HepG2 (cell line): ENCODE measurements around the gene HOXD9. TPM values are rescaled to one million over a fixed set of nuclear protein-coding genes. Genes with fewer than 3 reads are reported as not detected.

Experiments
- ATAC-seq: fragments of 200-7000 bp; cut with Tn5 transposase; 3 replicates; pipeline ENCODE4 v1.9.1; 2020; ENCODE audit warnings: mild to moderate bottlenecking, moderate library complexity
- BruUV-seq: library from RNA; stranded (reverse); fragments of 400-500 nt; replicated peaks from 2 replicates; lab custom pipeline; 2021; lab: Mats Ljungman, UMichigan
- CTCF ChIA-PET: fragments of 300-600 bp; formaldehyde crosslinking; extraction: SDS; loops from one replicate; lab custom pipeline; 2021; ENCODE audit warnings: low total read pairs, inconsistent platforms, low intra/inter-chr PET ratio; lab: Yijun Ruan, JAX
- POLR2A ChIA-PET: fragments of 350-600 bp; sonication (Branson Sonifier 250); formaldehyde crosslinking; loops from one replicate; lab custom pipeline; 2020; ENCODE audit warnings: antibody characterized with exemption, inconsistent platforms; lab: Yijun Ruan, JAX
- DNase-seq: peaks from one replicate; pipeline ENCODE4 v3.0.0-alpha.2; 2015; ENCODE audit warnings: low spot score
- FAIRE-seq: peaks from 3 replicates; lab custom pipeline; 2011; peaks lifted over from hg19 to GRCh38; lab: Jason Lieb, UNC
- H2AFZ ChIP-seq: one replicate; pipeline ENCODE4 v1.6.1; 2011; ENCODE audit warnings: low read length, inconsistent platforms
- H3K27ac ChIP-seq: fragments of 300-600 bp; 3 replicates; pipeline ENCODE4 v1.8.0; 2011; ENCODE audit warnings: mixed run types, mild to moderate bottlenecking, mixed read lengths, low read length, inconsistent platforms; ENCODE audit not compliant: insufficient read depth; ENCODE audit errors: extremely low read length
- H3K27me3 ChIP-seq, 2 experiments: fragments of 200-600 bp in 1 of 2; 2 replicates in 1 of 2; 3 replicates in 1 of 2; pipeline versions ENCODE4 v1.6.0 to v1.8.0; 2011; ENCODE audit warnings: low read length in 2 of 2, mild to moderate bottlenecking in 2 of 2, moderate library complexity in 2 of 2, inconsistent platforms in 1 of 2; ENCODE audit not compliant: insufficient read depth in 2 of 2, control insufficient read depth in 1 of 2
- H3K36me3 ChIP-seq, 2 experiments: fragments of 200-600 bp in 1 of 2; replicated peaks in 1 of 2; 2 replicates in 1 of 2; 3 replicates in 1 of 2; pipeline versions ENCODE4 v1.5.1 to v1.8.0; 2011; ENCODE audit warnings: low read length in 2 of 2, inconsistent platforms in 1 of 2; ENCODE audit not compliant: insufficient read depth in 2 of 2, control insufficient read depth in 1 of 2
- H3K4me1 ChIP-seq: 2 replicates; pipeline ENCODE4 v1.5.1; 2012; ENCODE audit warnings: low read length, inconsistent platforms; ENCODE audit not compliant: insufficient read depth
- H3K4me2 ChIP-seq: 2 replicates; pipeline ENCODE4 v1.6.0; 2011; ENCODE audit warnings: low read depth, low read length, inconsistent platforms
- H3K4me3 ChIP-seq, 3 experiments: fragments of 200-600 bp in 1 of 3; sonication (generic), shearing (Covaris generic) in 1 of 3; replicated peaks in 1 of 3; 2 replicates each; pipeline ENCODE4 v1.5.1; 2011 to 2016; ENCODE audit warnings: low read length in 3 of 3, inconsistent platforms in 2 of 3, low read depth in 2 of 3, mild to moderate bottlenecking in 2 of 3, control low read depth in 1 of 3, mixed read lengths in 1 of 3; ENCODE audit not compliant: insufficient read depth in 1 of 3
- H3K79me2 ChIP-seq: one replicate; pipeline ENCODE4 v1.6.1; 2011; ENCODE audit warnings: low read length, inconsistent platforms; ENCODE audit not compliant: insufficient read depth
- H3K9ac ChIP-seq: 2 replicates; pipeline ENCODE4 v1.6.0; 2011; ENCODE audit warnings: mild to moderate bottlenecking, low read depth, low read length, inconsistent platforms; ENCODE audit not compliant: insufficient read depth
- H3K9me3 ChIP-seq: 2 replicates; pipeline ENCODE4 v1.5.1; 2012; ENCODE audit warnings: mild to moderate bottlenecking, low read length
- H4K20me1 ChIP-seq: 2 replicates; pipeline ENCODE4 v1.6.0; 2011; ENCODE audit warnings: inconsistent platforms, mild to moderate bottlenecking, low read length, moderate library complexity; ENCODE audit not compliant: insufficient read depth
- BHLHE40 ChIP-seq: IDR thresholded peaks from 2 replicates; pipeline ENCODE4 v1.6.1; 2011; ENCODE audit warnings: low read length, improper control_type of control experiment
- CAMTA2 ChIP-seq: sonication (generic); formaldehyde crosslinking; IDR thresholded peaks from 2 replicates; pipeline ENCODE4 v1.4.0; 2020; ENCODE audit warnings: mild to moderate bottlenecking, missing genetic modification reagents, borderline replicate concordance
- CREM ChIP-seq, 2 experiments: sonication (generic) in 1 of 2; formaldehyde crosslinking in 1 of 2; IDR thresholded peaks; 2 replicates each; pipeline versions ENCODE4 v1.4.0 to v1.6.1; 2016 to 2020; ENCODE audit warnings: antibody characterized with exemption in 1 of 2, mild to moderate bottlenecking in 1 of 2, missing genetic modification reagents in 1 of 2
- FOXA3 ChIP-seq: IDR thresholded peaks from 2 replicates; pipeline ENCODE4 v1.6.1; 2016; ENCODE audit warnings: missing genetic modification reagents, missing compliant biosample characterization
- FOXC1 ChIP-seq: sonication (generic); formaldehyde crosslinking; IDR thresholded peaks from 2 replicates; pipeline ENCODE4 v1.8.0; 2022; ENCODE audit warnings: mild to moderate bottlenecking, missing genetic modification reagents, borderline replicate concordance
- HNRNPLL ChIP-seq: fragments of 200-400 bp; formaldehyde crosslinking; IDR thresholded peaks from 2 replicates; pipeline ENCODE4 v1.6.1; 2017; ENCODE audit warnings: mild to moderate bottlenecking, low read depth, low read length; ENCODE audit not compliant: poor library complexity, severe bottlenecking
- IRF1 ChIP-seq: sonication (generic); formaldehyde crosslinking; IDR thresholded peaks from 2 replicates; pipeline ENCODE4 v1.4.0; 2020; ENCODE audit warnings: low read depth, mild to moderate bottlenecking, missing genetic modification reagents
- MTF2 ChIP-seq: sonication (generic); formaldehyde crosslinking; IDR thresholded peaks from 2 replicates; pipeline ENCODE4 v1.5.0; 2020; ENCODE audit warnings: missing genetic modification reagents, borderline replicate concordance
- SKI ChIP-seq: fragments of 450-650 bp; IDR thresholded peaks from one replicate; pipeline ENCODE4 v1.6.1; 2018; ENCODE audit warnings: mild to moderate bottlenecking; ENCODE audit not compliant: partially characterized antibody
- TARDBP ChIP-seq: sonication (generic); formaldehyde crosslinking; IDR thresholded peaks from 2 replicates; pipeline ENCODE4 v1.8.0; 2022; ENCODE audit warnings: mild to moderate bottlenecking, missing genetic modification reagents
- U2AF2 ChIP-seq: fragments of 200-400 bp; formaldehyde crosslinking; IDR thresholded peaks from 2 replicates; pipeline ENCODE4 v1.6.1; 2017; ENCODE audit warnings: low read depth, mild to moderate bottlenecking, low read length
- ZNF280B ChIP-seq: sonication (generic); formaldehyde crosslinking; IDR thresholded peaks from 2 replicates; pipeline ENCODE4 v1.5.0; 2020; ENCODE audit warnings: missing genetic modification reagents, mild to moderate bottlenecking, borderline replicate concordance
- ZNF543 ChIP-seq: sonication (generic); formaldehyde crosslinking; IDR thresholded peaks from 2 replicates; pipeline ENCODE4 v1.4.0; 2020; ENCODE audit warnings: mild to moderate bottlenecking, missing genetic modification reagents
- ZSCAN21 ChIP-seq: sonication (generic); formaldehyde crosslinking; IDR thresholded peaks from 2 replicates; pipeline ENCODE4 v1.8.0; 2022; ENCODE audit warnings: mild to moderate bottlenecking, missing genetic modification reagents, moderate library complexity, borderline replicate concordance
- WGBS: methylation state at CpG from one replicate; pipeline ENCODE4 v1.1.6; 2017; ENCODE audit warnings: low lambda C conversion rate; 5-methylcytosine and 5-hydroxymethylcytosine counted together
- in situ Hi-C: cut with HindIII; loops from 2 replicates; pipeline ENCODE4 v1.10.0; 2017; ENCODE audit warnings: low pct_unique_long_range_greater_than_20kb; ENCODE audit not compliant: extremely low pct_ligation_motif_present
- intact Hi-C: fragments of 100-400 bp; cut with micrococcal nuclease; formaldehyde crosslinking; loops from one replicate; pipeline ENCODE4 v1.10.0; 2022; ENCODE audit not compliant: unreplicated experiment
- polyA plus RNA-seq, 8 experiments: library from polyadenylated mRNA; depleted of rRNA in 3 of 8; stranded (reverse) in 7 of 8; unstranded in 1 of 8; fragments of >200 nt; fragmentation: Illumina TruSeq in 4 of 8; extraction: Trizol in 4 of 8; gene quantifications; 2 replicates each; pipeline versions ENCODE4 v1.2.1 to v1.2.3, GENCODE V29; 2011 to 2016; ENCODE audit warnings: low read depth in 4 of 8, missing spikeins in 1 of 8, mixed read lengths in 1 of 8; ENCODE audit not compliant: insufficient read depth in 1 of 8
- total RNA-seq, 5 experiments: library from RNA; depleted of rRNA; stranded (reverse); fragments of >200 nt; fragmentation: Illumina TruSeq; extraction: Trizol; gene quantifications; 2 replicates each; pipeline ENCODE4 v1.2.3, GENCODE V29; 2016; ENCODE audit warnings: low read depth in 1 of 5
- TF ChIP-seq, protein P1 (sequence below): sonication (generic); IDR thresholded peaks from 2 replicates; pipeline ENCODE4 v1.6.1; 2016; ENCODE audit warnings: low read depth, borderline replicate concordance
- TF ChIP-seq, protein P2 (sequence below): fragments of 450-650 bp; IDR thresholded peaks from 2 replicates; pipeline ENCODE4 v1.6.1; 2017

The HOXD9 gene
- total and polyA plus RNA-seq, 2 of the 13 experiments (the other 11 are each of a cell fraction or from before 2014, with no cell fraction given), result not detected

DNA sequence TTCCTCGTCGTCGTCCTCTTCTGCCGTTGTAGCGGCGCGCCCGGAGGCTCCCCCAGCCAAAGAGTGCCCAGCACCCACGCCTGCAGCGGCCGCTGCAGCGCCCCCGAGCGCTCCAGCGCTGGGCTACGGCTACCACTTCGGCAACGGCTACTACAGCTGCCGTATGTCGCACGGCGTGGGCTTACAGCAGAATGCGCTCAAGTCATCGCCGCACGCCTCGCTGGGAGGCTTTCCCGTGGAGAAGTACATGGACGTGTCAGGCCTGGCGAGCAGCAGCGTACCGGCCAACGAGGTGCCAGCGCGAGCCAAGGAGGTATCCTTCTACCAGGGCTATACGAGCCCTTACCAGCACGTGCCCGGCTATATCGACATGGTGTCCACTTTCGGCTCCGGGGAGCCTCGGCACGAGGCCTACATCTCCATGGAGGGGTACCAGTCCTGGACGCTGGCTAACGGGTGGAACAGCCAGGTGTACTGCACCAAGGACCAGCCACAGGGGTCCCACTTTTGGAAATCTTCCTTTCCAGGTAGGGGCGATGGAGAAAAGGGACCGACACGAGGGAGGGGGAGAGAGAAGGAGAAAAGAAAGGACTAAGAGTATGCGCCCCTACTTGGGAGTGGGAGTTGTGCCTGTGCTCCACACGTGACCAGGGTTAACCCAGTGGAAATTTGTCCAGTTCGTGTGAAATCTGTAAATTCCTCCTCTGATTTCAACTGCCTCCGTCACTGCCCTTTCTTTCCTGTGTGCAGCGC, 29.2 kb upstream of the HOXD9 start:
- Histone ChIP-seq H2AFZ (no peak overlapping the region), H3K9ac (no peak overlapping the region)
- no TSS peak for BruUV-seq
- no peak for TF ChIP-seq ZNF543 (CRISPR knock-in tag)
- TF ChIP-seq CREM (IDR thresholded peaks at IDR 0.05), result no peak
- no peak for TF ChIP-seq CREM (CRISPR knock-in tag; IDR thresholded peaks at IDR 0.05)
- TF ChIP-seq FOXC1, result no peak
- TF ChIP-seq HNRNPLL, result peak; percentile 63
- 0 out of 2 replicates have a peak, but pooled peaks have one; percentile 25 for TF ChIP-seq ZNF280B (CRISPR knock-in tag)
- TF ChIP-seq, protein P1, sequence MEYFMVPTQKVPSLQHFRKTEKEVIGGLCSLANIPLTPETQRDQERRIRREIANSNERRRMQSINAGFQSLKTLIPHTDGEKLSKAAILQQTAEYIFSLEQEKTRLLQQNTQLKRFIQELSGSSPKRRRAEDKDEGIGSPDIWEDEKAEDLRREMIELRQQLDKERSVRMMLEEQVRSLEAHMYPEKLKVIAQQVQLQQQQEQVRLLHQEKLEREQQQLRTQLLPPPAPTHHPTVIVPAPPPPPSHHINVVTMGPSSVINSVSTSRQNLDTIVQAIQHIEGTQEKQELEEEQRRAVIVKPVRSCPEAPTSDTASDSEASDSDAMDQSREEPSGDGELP, result no peak
- 0 out of 2 replicates have a peak, but pooled peaks have one; percentile 19 for TF ChIP-seq MTF2 (CRISPR knock-in tag)
- TF ChIP-seq CAMTA2 (CRISPR knock-in tag), result no peak
- TF ChIP-seq U2AF2, result no peak
- no peak for TF ChIP-seq FOXA3 (CRISPR knock-in tag)
- TF ChIP-seq, protein P2, sequence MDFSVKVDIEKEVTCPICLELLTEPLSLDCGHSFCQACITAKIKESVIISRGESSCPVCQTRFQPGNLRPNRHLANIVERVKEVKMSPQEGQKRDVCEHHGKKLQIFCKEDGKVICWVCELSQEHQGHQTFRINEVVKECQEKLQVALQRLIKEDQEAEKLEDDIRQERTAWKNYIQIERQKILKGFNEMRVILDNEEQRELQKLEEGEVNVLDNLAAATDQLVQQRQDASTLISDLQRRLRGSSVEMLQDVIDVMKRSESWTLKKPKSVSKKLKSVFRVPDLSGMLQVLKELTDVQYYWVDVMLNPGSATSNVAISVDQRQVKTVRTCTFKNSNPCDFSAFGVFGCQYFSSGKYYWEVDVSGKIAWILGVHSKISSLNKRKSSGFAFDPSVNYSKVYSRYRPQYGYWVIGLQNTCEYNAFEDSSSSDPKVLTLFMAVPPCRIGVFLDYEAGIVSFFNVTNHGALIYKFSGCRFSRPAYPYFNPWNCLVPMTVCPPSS, result no peak
- no peak for TF ChIP-seq TARDBP (CRISPR knock-in tag)
- TF ChIP-seq IRF1 (CRISPR knock-in tag), result no peak
- 0 out of 2 replicates have a peak, but pooled peaks have one; percentile 22 for TF ChIP-seq BHLHE40
- no peak for TF ChIP-seq ZSCAN21 (CRISPR knock-in tag)
- no peak for TF ChIP-seq SKI
- TF ChIP-seq, all 625 proteins: peak for 4
- FAIRE-seq, result no peak
- no peak for ATAC-seq
- no peak overlapping the region for H3K27ac ChIP-seq
- H3K4me3 ChIP-seq, result peak overlapping the region in 1 of 3 experiments; percentile 34; a peak in 1 of 6 replicates
- H4K20me1 ChIP-seq, result no peaks in the 10 kb centered on the region
- in situ Hi-C loops, result no loop called here
- H3K4me1 ChIP-seq, result peaks cover 21% of the 10 kb centered on the region
- no peak for DNase-seq
- no peak overlapping the region; the same call in 1 of the 2 replicates for H3K4me2 ChIP-seq
- H3K79me2 ChIP-seq, result no peaks in the 10 kb centered on the region
- ChIA-PET CTCF (no interaction called here), POLR2A (no interaction called here)
- H3K27me3 ChIP-seq, result peaks cover 22 to 92% of the 10 kb centered on the region in 2 experiments
- intact Hi-C loops, result no loop called here
- 28% methylated on average over 46 of the region's 53 CpGs for WGBS
- H3K36me3 ChIP-seq, result no peaks in the 10 kb centered on the region
- H3K9me3 ChIP-seq, result no peaks in the 10 kb centered on the region
